Right lobe of liver (tissue), 4 donors: ENCODE data around the gene FILIP1L.

Experiments used
- CTCF ChIP-seq, 4 donors: fragments of 200-600 bp in 3 of 4; fragments of 450-650 bp in 1 of 4; IDR thresholded peaks; one replicate each; pipeline versions ENCODE4 v1.5.1 to v1.8.0; 2016 to 2022; ENCODE audit warnings: antibody characterized with exemption in 4 of 4, mild to moderate bottlenecking in 2 of 4
- POLR2A ChIP-seq: fragments of 450-650 bp; IDR thresholded peaks from one replicate; pipeline ENCODE4 v1.6.1; 2017; ENCODE audit warnings: antibody characterized with exemption, mild to moderate bottlenecking
- donor health status: DM: no; HTN: no; CAD: no.
- donor health status: DM: no; HTN: no; CAD: no.
- donor health status: DM: no; HTN: yes; CAD: no.

DNA sequence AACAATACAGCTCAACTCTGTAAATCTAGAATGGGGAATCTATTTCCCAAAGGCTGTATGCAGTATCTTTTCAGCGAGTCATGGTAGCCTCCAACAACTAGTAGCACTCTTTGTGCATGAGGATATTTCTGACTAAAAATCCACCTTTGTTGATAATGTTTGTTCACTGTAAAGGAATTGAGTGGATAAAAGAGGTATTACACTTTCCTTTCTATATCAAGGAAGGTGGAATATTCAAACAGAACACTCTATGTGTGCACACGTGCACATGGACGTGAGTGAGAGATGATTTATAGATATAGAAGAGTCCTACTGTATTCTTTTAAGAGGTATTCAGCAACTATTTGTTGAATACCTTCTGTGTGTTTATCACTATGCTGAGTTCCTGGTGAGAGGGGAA is 228.4 kb downstream of the FILIP1L start:
- no peak for TF ChIP-seq CTCF (IDR thresholded peaks at IDR 0.05)
- TF ChIP-seq POLR2A: no peak
